Measurements from ENCODE around the gene MAP2.

Gene MAP2

GRCh38 chr2:209519271-209519670 lies 95.4 kb downstream of the MAP2 start:
- no peak for DNase-seq (ENCODE audit: low read depth)
- H3K4me3 ChIP-seq (ENCODE audit: control insufficient read depth, low read depth, low read length) = no peak overlapping the region
- TF ChIP-seq CTCF (IDR thresholded peaks at IDR 0.05; ENCODE audit: control insufficient read depth, insufficient read depth, low read depth, low read length, missing control alignments) = no peak

- H3K4me3 ChIP-seq (ENCODE audit: control insufficient read depth, low read depth, low read length) = no peak overlapping the region
- no peak for DNase-seq (ENCODE audit: low read depth)
- TF ChIP-seq CTCF (IDR thresholded peaks at IDR 0.05; ENCODE audit: control insufficient read depth, insufficient read depth, low read depth, low read length, missing control alignments) = no peak
Observed at GRCh38 chr2:209519906-209520305, 96.1 kb downstream of the MAP2 start.

DNA sequence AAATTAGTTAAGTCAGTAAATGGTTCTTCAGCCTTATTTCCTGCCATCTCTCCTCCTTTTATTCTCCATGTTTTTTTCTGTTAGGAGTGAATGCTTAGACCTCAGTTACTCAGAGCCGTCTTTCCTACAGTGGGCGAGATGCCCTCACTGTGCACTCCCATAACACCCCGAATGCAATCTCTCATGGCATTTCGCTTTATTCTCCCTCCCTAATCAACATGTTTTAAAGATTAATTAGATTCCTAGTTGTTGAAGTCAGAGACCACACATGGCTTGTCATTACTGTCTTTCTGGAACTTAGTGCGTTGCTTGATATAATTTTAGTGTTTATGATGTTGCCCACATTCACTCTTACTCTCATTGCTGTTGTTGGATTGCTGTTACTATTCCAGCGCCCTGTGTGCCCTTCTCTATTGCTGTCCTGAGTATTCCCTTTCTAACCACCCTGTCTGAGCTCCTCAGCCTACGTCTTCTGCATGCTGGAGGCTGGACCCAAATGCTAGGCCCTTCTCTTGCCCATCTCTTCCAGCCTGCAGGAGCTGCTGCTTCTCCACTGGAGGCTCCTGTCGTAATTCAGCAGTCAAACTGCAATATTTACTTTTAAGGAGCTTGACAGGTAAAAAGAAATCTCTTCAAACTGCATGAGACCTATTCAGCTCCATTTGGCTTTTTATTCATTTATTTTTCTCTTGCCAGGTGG lies 99.3 kb downstream of the MAP2 start:
- TF ChIP-seq CTCF (IDR thresholded peaks at IDR 0.05; ENCODE audit: control insufficient read depth, insufficient read depth, low read depth, low read length, missing control alignments) = no peak
- DNase-seq (ENCODE audit: low read depth) = no peak
- H3K4me3 ChIP-seq (ENCODE audit: control insufficient read depth, low read depth, low read length) = no peak overlapping the region

DNA sequence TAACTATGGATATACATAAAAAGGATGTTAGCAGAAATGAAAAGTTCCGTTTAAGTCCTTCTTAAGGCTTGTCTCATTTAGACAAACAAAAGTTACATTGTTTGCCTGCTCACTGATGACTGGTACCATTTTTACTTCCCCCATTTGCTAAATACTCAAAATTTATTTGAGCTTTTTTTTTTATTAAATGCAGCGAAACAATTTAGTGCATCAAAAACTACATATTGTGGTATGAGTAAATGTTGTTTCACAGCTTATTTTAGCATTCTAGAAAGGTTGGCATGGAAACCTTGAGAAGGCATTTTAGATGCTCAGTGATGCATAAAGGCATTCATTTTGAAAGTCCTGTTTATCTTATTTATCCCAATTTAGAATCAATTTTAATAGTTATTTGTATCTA lies 100.0 kb downstream of the MAP2 start:
- no peak for DNase-seq (ENCODE audit: low read depth)
- no peak overlapping the region for H3K4me3 ChIP-seq (ENCODE audit: control insufficient read depth, low read depth, low read length)
- TF ChIP-seq CTCF (IDR thresholded peaks at IDR 0.05; ENCODE audit: control insufficient read depth, insufficient read depth, low read depth, low read length, missing control alignments) = no peak

GRCh38 chr2:209525331-209525730 lies 101.5 kb downstream of the MAP2 start:
- no peak overlapping the region for H3K4me3 ChIP-seq (ENCODE audit: control insufficient read depth, low read depth, low read length)
- no peak for TF ChIP-seq CTCF (IDR thresholded peaks at IDR 0.05; ENCODE audit: control insufficient read depth, insufficient read depth, low read depth, low read length, missing control alignments)
- no peak for DNase-seq (ENCODE audit: low read depth)

GRCh38 chr2:209525834-209526281 lies 102.0 kb downstream of the MAP2 start:
- TF ChIP-seq CTCF (IDR thresholded peaks at IDR 0.05; ENCODE audit: control insufficient read depth, insufficient read depth, low read depth, low read length, missing control alignments) = no peak
- DNase-seq (ENCODE audit: low read depth) = peak; percentile 75
- H3K4me3 ChIP-seq (ENCODE audit: control insufficient read depth, low read depth, low read length) = no peak overlapping the region
